Measurements from ENCODE around the gene CCDC63.
"Not testable (repeated sequence)": the region's sequence is repeated elsewhere in the genome, so short reads cannot be mapped to it uniquely, and the experiment has no call there.

CCDC63 gene

GRCh38 chr12:110853836-110854235 lies 7.0 kb downstream of the CCDC63 start:
- Histone ChIP-seq H3K9me3 (ENCODE audit: control insufficient read depth, insufficient read depth, low read length) (no peaks in the 10 kb centered on the region), H3K4me1 (ENCODE audit: insufficient read depth, low read length) (peaks cover 4% of the 10 kb centered on the region; the same call in 1 of the 2 replicates), H3K9ac (ENCODE audit: low read depth, low read length) (no peak overlapping the region), H3K36me3 (ENCODE audit: insufficient read depth, low read length) (no peaks in the 10 kb centered on the region)

- Histone ChIP-seq H3K9me3 (ENCODE audit: control insufficient read depth, insufficient read depth, low read length) (no peaks in the 10 kb centered on the region), H3K9ac (ENCODE audit: low read depth, low read length) (no peak overlapping the region), H3K4me1 (ENCODE audit: insufficient read depth, low read length) (peaks cover 14% of the 10 kb centered on the region; the same call in 1 of the 2 replicates), H3K36me3 (ENCODE audit: insufficient read depth, low read length) (no peaks in the 10 kb centered on the region)
These were observed 9.8 kb downstream of the CCDC63 start for GRCh38 chr12:110856542-110856941.

- Histone ChIP-seq H3K9me3 (ENCODE audit: control insufficient read depth, insufficient read depth, low read length) (no peaks in the 10 kb centered on the region), H3K36me3 (ENCODE audit: insufficient read depth, low read length) (no peaks in the 10 kb centered on the region), H3K9ac (ENCODE audit: low read depth, low read length) (no peak overlapping the region), H3K4me1 (ENCODE audit: insufficient read depth, low read length) (peaks cover 14% of the 10 kb centered on the region; the same call in 1 of the 2 replicates)
These were observed 10.7 kb downstream of the CCDC63 start for GRCh38 chr12:110857528-110857927.

GRCh38 chr12:110857954-110858353 lies 11.2 kb downstream of the CCDC63 start:
- not testable (repeated sequence) for H3K9me3 ChIP-seq (ENCODE audit: control insufficient read depth, insufficient read depth, low read length); H3K36me3 ChIP-seq (ENCODE audit: insufficient read depth, low read length); H3K9ac ChIP-seq (ENCODE audit: low read depth, low read length)
- H3K4me1 ChIP-seq (ENCODE audit: insufficient read depth, low read length), result peaks cover 14% of the 10 kb centered on the region; the same call in 1 of the 2 replicates

- peaks cover 14% of the 10 kb centered on the region; the same call in 1 of the 2 replicates for H3K4me1 ChIP-seq (ENCODE audit: insufficient read depth, low read length)
These were observed 12.1 kb downstream of the CCDC63 start for GRCh38 chr12:110858848-110859247.

GRCh38 chr12:110860833-110861296 lies 14.1 kb downstream of the CCDC63 start:
- no peak overlapping the region for H3K9ac ChIP-seq (ENCODE audit: low read depth, low read length)
- H3K4me1 ChIP-seq (ENCODE audit: insufficient read depth, low read length), result peaks cover 14% of the 10 kb centered on the region; the same call in 1 of the 2 replicates
- no peaks in the 10 kb centered on the region for H3K36me3 ChIP-seq (ENCODE audit: insufficient read depth, low read length)
- H3K9me3 ChIP-seq (ENCODE audit: control insufficient read depth, insufficient read depth, low read length), result no peaks in the 10 kb centered on the region; the same call in 1 of the 2 replicates

More at GRCh38 chr12:110858848-110859247, 12.1 kb downstream of the CCDC63 start:
- Histone ChIP-seq H3K36me3 (ENCODE audit: insufficient read depth, low read length) (no peaks in the 10 kb centered on the region), H3K9ac (ENCODE audit: low read depth, low read length) (no peak overlapping the region), H3K9me3 (ENCODE audit: control insufficient read depth, insufficient read depth, low read length) (no peaks in the 10 kb centered on the region)

- Histone ChIP-seq H3K9ac (ENCODE audit: low read depth, low read length) (no peak overlapping the region), H3K9me3 (ENCODE audit: control insufficient read depth, insufficient read depth, low read length) (no peaks in the 10 kb centered on the region; the same call in 1 of the 2 replicates), H3K4me1 (ENCODE audit: insufficient read depth, low read length) (peaks cover 14% of the 10 kb centered on the region; the same call in 1 of the 2 replicates), H3K36me3 (ENCODE audit: insufficient read depth, low read length) (no peaks in the 10 kb centered on the region)
These were observed 14.9 kb downstream of the CCDC63 start for GRCh38 chr12:110861729-110862128.

GRCh38 chr12:110862329-110862728 lies 15.5 kb downstream of the CCDC63 start:
- Histone ChIP-seq H3K4me1 (ENCODE audit: insufficient read depth, low read length) (peaks cover 13% of the 10 kb centered on the region; the same call in 1 of the 2 replicates), H3K9me3 (ENCODE audit: control insufficient read depth, insufficient read depth, low read length) (no peaks in the 10 kb centered on the region; the same call in 1 of the 2 replicates)

GRCh38 chr12:110863161-110863560 lies 16.4 kb downstream of the CCDC63 start:
- Histone ChIP-seq H3K9me3 (ENCODE audit: control insufficient read depth, insufficient read depth, low read length) (no peaks in the 10 kb centered on the region; the same call in 1 of the 2 replicates), H3K9ac (ENCODE audit: low read depth, low read length) (no peak overlapping the region), H3K4me1 (ENCODE audit: insufficient read depth, low read length) (peaks cover 9% of the 10 kb centered on the region; the same call in 1 of the 2 replicates), H3K36me3 (ENCODE audit: insufficient read depth, low read length) (no peaks in the 10 kb centered on the region)

More at GRCh38 chr12:110862329-110862728, 15.5 kb downstream of the CCDC63 start:
- Histone ChIP-seq H3K36me3 (ENCODE audit: insufficient read depth, low read length) (no peaks in the 10 kb centered on the region), H3K9ac (ENCODE audit: low read depth, low read length) (no peak overlapping the region)

- no peak overlapping the region for H3K9ac ChIP-seq (ENCODE audit: low read depth, low read length)
- peaks cover 2% of the 10 kb centered on the region; the same call in 1 of the 2 replicates for H3K9me3 ChIP-seq (ENCODE audit: control insufficient read depth, insufficient read depth, low read length)
- H3K36me3 ChIP-seq (ENCODE audit: insufficient read depth, low read length), result no peaks in the 10 kb centered on the region
- H3K4me1 ChIP-seq (ENCODE audit: insufficient read depth, low read length), result peaks cover 4% of the 10 kb centered on the region; the same call in 1 of the 2 replicates
These were observed 18.7 kb downstream of the CCDC63 start for GRCh38 chr12:110865521-110865920.

GRCh38 chr12:110869026-110869425 lies 22.2 kb downstream of the CCDC63 start:
- peaks cover 2% of the 10 kb centered on the region; the same call in 1 of the 2 replicates for H3K9me3 ChIP-seq (ENCODE audit: control insufficient read depth, insufficient read depth, low read length)

GRCh38 chr12:110869803-110870202 lies 23.0 kb downstream of the CCDC63 start:
- Histone ChIP-seq H3K4me1 (ENCODE audit: insufficient read depth, low read length) (no peaks in the 10 kb centered on the region), H3K36me3 (ENCODE audit: insufficient read depth, low read length) (no peaks in the 10 kb centered on the region), H3K9ac (ENCODE audit: low read depth, low read length) (no peak overlapping the region), H3K9me3 (ENCODE audit: control insufficient read depth, insufficient read depth, low read length) (peaks cover 2% of the 10 kb centered on the region; the same call in 1 of the 2 replicates)

More at GRCh38 chr12:110869026-110869425, 22.2 kb downstream of the CCDC63 start:
- Histone ChIP-seq H3K4me1 (ENCODE audit: insufficient read depth, low read length) (no peaks in the 10 kb centered on the region), H3K36me3 (ENCODE audit: insufficient read depth, low read length) (no peaks in the 10 kb centered on the region), H3K9ac (ENCODE audit: low read depth, low read length) (no peak overlapping the region)

- no peaks in the 10 kb centered on the region for H3K4me1 ChIP-seq (ENCODE audit: insufficient read depth, low read length)
- H3K9me3 ChIP-seq (ENCODE audit: control insufficient read depth, insufficient read depth, low read length), result peaks cover 2% of the 10 kb centered on the region; the same call in 1 of the 2 replicates
- no peak overlapping the region for H3K9ac ChIP-seq (ENCODE audit: low read depth, low read length)
- no peaks in the 10 kb centered on the region for H3K36me3 ChIP-seq (ENCODE audit: insufficient read depth, low read length)
These were observed 25.3 kb downstream of the CCDC63 start for GRCh38 chr12:110872100-110872499.

GRCh38 chr12:110874351-110874750 lies 27.6 kb downstream of the CCDC63 start:
- Histone ChIP-seq H3K4me1 (ENCODE audit: insufficient read depth, low read length) (no peaks in the 10 kb centered on the region), H3K9me3 (ENCODE audit: control insufficient read depth, insufficient read depth, low read length) (peaks cover under 1% of the 10 kb centered on the region; the same call in 1 of the 2 replicates), H3K36me3 (ENCODE audit: insufficient read depth, low read length) (no peaks in the 10 kb centered on the region), H3K9ac (ENCODE audit: low read depth, low read length) (no peak overlapping the region)

GRCh38 chr12:110874781-110875180 lies 28.0 kb downstream of the CCDC63 start:
- Histone ChIP-seq H3K9ac (ENCODE audit: low read depth, low read length) (no peak overlapping the region), H3K36me3 (ENCODE audit: insufficient read depth, low read length) (no peaks in the 10 kb centered on the region), H3K4me1 (ENCODE audit: insufficient read depth, low read length) (no peaks in the 10 kb centered on the region), H3K9me3 (ENCODE audit: control insufficient read depth, insufficient read depth, low read length) (no peaks in the 10 kb centered on the region)

Measured in ES-I3 (cell line).